Endodermal cell (in vitro differentiated cells): Measurements from ENCODE around the gene ROBO1. TPM values are rescaled to one million over a fixed set of nuclear protein-coding genes. Genes with fewer than 3 reads are reported as not detected.

Experiments
- DNase-seq: peaks from one replicate; pipeline ENCODE4 v3.0.0-alpha.2; 2017
- H3K27ac ChIP-seq: 2 replicates; pipeline ENCODE4 v1.5.1; 2013; ENCODE audit warnings: mild to moderate bottlenecking, low read depth, low read length, moderate library complexity
- H3K27me3 ChIP-seq: 2 replicates; pipeline ENCODE4 v1.6.1; 2013; ENCODE audit warnings: mild to moderate bottlenecking, low read length, moderate library complexity; ENCODE audit not compliant: insufficient read depth, control insufficient read depth, poor library complexity, severe bottlenecking
- H3K36me3 ChIP-seq: 2 replicates; pipeline ENCODE4 v1.7.0; 2013; ENCODE audit warnings: mild to moderate bottlenecking, low read length, moderate library complexity; ENCODE audit not compliant: control insufficient read depth, insufficient read depth
- H3K4me1 ChIP-seq: one replicate; pipeline ENCODE4 v1.7.0; 2013; ENCODE audit warnings: low read length; ENCODE audit not compliant: control insufficient read depth, insufficient read depth
- H3K4me3 ChIP-seq: 2 replicates; pipeline ENCODE4 v1.5.1; 2013; ENCODE audit warnings: mild to moderate bottlenecking, low read length, moderate library complexity
- H3K9ac ChIP-seq: 2 replicates; pipeline ENCODE4 v1.6.1; 2013; ENCODE audit warnings: mild to moderate bottlenecking, low read length, moderate library complexity; ENCODE audit not compliant: poor library complexity, severe bottlenecking; ENCODE audit errors: extremely low read depth
- H3K9me3 ChIP-seq: 2 replicates; pipeline ENCODE4 v1.6.1; 2013; ENCODE audit warnings: mild to moderate bottlenecking, low read length, moderate library complexity; ENCODE audit not compliant: control insufficient read depth
- H3K27ac Mint-ChIP-seq: 2 replicates; pipeline ENCODE4 v1.8.0; 2020; ENCODE audit warnings: mixed read lengths
- H3K27me3 Mint-ChIP-seq: 2 replicates; pipeline ENCODE4 v1.8.0; 2021; ENCODE audit warnings: mild to moderate bottlenecking, mixed read lengths; ENCODE audit not compliant: insufficient read depth
- H3K36me3 Mint-ChIP-seq: 2 replicates; pipeline ENCODE4 v1.8.0; 2020; ENCODE audit warnings: low read depth, mixed read lengths
- H3K4me1 Mint-ChIP-seq: 2 replicates; pipeline ENCODE4 v1.8.0; 2020; ENCODE audit warnings: mixed read lengths
- H3K4me3 Mint-ChIP-seq: 2 replicates; pipeline ENCODE4 v1.8.0; 2020; ENCODE audit warnings: mild to moderate bottlenecking, moderate library complexity, mixed read lengths
- H3K9me3 Mint-ChIP-seq: 2 replicates; pipeline ENCODE4 v1.8.0; 2020; ENCODE audit warnings: mild to moderate bottlenecking, mixed read lengths
- WGBS, 2 experiments: methylation state at CpG; one replicate each; pipeline versions ENCODE4 v1.1.5 to v1.1.7; 2013; ENCODE audit warnings: missing lambda C conversion rate in 2 of 2, mixed read lengths in 1 of 2; ENCODE audit not compliant: insufficient coverage in 1 of 2, insufficient read length in 1 of 2; 5-methylcytosine and 5-hydroxymethylcytosine counted together
- total RNA-seq, 2 donors: library from RNA; stranded (reverse); fragmentation: NEBNext Ultra II Directional in 1 of 2; extraction: Animal tissue kit (Norgen Biotek cat#: 25700) in 1 of 2; gene quantifications; 2 replicates in 1 of 2; 3 replicates in 1 of 2; pipeline ENCODE4 v1.2.1, GENCODE V29; 2021
- TF ChIP-seq, protein P1 (sequence below): fragments of 200-600 bp; sonication (generic); conservative IDR thresholded peaks from 2 replicates; pipeline ENCODE4 v1.5.0; 2021; ENCODE audit warnings: antibody characterized with exemption, mild to moderate bottlenecking

ROBO1 gene
- total RNA-seq, 2 donors from 2014 or later, result 74.8 to 75.9 TPM

GRCh38 chr3:78957456-78957855 is 810.3 kb downstream of the ROBO1 start:
- TF ChIP-seq, protein P1, sequence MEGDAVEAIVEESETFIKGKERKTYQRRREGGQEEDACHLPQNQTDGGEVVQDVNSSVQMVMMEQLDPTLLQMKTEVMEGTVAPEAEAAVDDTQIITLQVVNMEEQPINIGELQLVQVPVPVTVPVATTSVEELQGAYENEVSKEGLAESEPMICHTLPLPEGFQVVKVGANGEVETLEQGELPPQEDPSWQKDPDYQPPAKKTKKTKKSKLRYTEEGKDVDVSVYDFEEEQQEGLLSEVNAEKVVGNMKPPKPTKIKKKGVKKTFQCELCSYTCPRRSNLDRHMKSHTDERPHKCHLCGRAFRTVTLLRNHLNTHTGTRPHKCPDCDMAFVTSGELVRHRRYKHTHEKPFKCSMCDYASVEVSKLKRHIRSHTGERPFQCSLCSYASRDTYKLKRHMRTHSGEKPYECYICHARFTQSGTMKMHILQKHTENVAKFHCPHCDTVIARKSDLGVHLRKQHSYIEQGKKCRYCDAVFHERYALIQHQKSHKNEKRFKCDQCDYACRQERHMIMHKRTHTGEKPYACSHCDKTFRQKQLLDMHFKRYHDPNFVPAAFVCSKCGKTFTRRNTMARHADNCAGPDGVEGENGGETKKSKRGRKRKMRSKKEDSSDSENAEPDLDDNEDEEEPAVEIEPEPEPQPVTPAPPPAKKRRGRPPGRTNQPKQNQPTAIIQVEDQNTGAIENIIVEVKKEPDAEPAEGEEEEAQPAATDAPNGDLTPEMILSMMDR, result no peak
- Histone ChIP-seq H3K27ac (no peak overlapping the region), H3K9ac (no peak overlapping the region), H3K4me3 (no peak overlapping the region), H3K27me3 (peaks cover 26% of the 10 kb centered on the region), H3K4me1 (peaks cover 10% of the 10 kb centered on the region), H3K9me3 (no peaks in the 10 kb centered on the region), H3K36me3 (no peaks in the 10 kb centered on the region)
- Mint-ChIP-seq H3K4me1 (peaks cover 22% of the 10 kb centered on the region), H3K36me3 (peaks cover 4% of the 10 kb centered on the region), H3K4me3 (no peak overlapping the region), H3K27me3 (peaks cover 12% of the 10 kb centered on the region), H3K27ac (no peak overlapping the region), H3K9me3 (no peaks in the 10 kb centered on the region)
- 27 to 71% methylated on average over 5 of the region's 5 CpGs for WGBS, 2 experiments
- DNase-seq, result peak; percentile 55

DNA sequence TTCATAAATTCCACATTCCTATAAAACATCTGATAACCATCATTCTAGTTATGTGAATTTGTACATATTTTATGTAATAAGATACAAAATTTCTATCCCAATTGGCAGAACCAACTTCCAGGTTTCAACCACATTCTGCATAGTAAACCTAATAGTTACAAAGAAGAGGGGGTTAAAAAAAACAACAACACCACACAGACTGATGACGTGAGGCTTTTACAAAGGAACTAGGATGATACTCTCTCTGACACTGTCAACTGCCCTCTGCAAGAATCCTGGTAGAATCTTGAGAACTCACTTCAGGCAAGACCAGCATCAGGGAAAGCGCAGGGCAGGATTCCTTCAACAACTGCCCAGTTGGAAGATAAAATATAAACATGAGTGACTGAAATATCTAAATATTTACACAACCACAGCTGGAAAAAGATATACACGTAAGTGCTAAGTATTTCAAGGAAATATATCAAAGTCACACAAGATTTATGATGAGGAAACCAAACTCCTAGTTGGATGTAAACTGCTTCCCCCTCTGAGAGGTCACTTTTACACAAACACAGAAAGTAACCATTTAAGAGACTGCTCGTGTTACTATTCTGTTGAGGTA is 816.4 kb downstream of the ROBO1 start:
- no peak overlapping the region for H3K27ac Mint-ChIP-seq
- no peaks in the 10 kb centered on the region for H3K36me3 ChIP-seq

GRCh38 chr3:78941587-78941986 is 826.2 kb downstream of the ROBO1 start:
- peaks cover 43% of the 10 kb centered on the region for H3K36me3 Mint-ChIP-seq
- Histone ChIP-seq H3K27me3 (no peaks in the 10 kb centered on the region), H3K9ac (no peak overlapping the region), H3K4me1 (no peaks in the 10 kb centered on the region), H3K9me3 (peaks cover 16% of the 10 kb centered on the region), H3K36me3 (no peaks in the 10 kb centered on the region), H3K4me3 (no peak overlapping the region), H3K27ac (no peak overlapping the region)
- H3K27ac Mint-ChIP-seq, result no peak overlapping the region
- DNase-seq, result no peak
- TF ChIP-seq, protein P1, result no peak
- no peaks in the 10 kb centered on the region for H3K27me3 Mint-ChIP-seq
- WGBS, 2 experiments, result 94 to 100% methylated on average over 2 of the region's 2 CpGs
- no peak overlapping the region for H3K4me3 Mint-ChIP-seq
- no peaks in the 10 kb centered on the region for H3K4me1 Mint-ChIP-seq
- peaks cover 44% of the 10 kb centered on the region for H3K9me3 Mint-ChIP-seq

More for the DNA sequence above, 816.4 kb downstream of the ROBO1 start:
- peaks cover 2% of the 10 kb centered on the region for H3K27me3 ChIP-seq
- no peak for DNase-seq
- peaks cover 3% of the 10 kb centered on the region for H3K4me1 Mint-ChIP-seq
- no peaks in the 10 kb centered on the region for H3K9me3 ChIP-seq
- H3K4me1 ChIP-seq, result peaks cover 6% of the 10 kb centered on the region
- no peak overlapping the region for H3K9ac ChIP-seq
- H3K27me3 Mint-ChIP-seq, result no peaks in the 10 kb centered on the region
- TF ChIP-seq, protein P1, result no peak
- WGBS, 2 experiments, result 94% methylated on average over 3 of the region's 4 CpGs; no CpG with 5 or more reads in 1 of the 2 experiments
- H3K4me3 Mint-ChIP-seq, result no peak overlapping the region
- H3K36me3 Mint-ChIP-seq, result peaks cover 19% of the 10 kb centered on the region
- H3K9me3 Mint-ChIP-seq, result peaks cover 26% of the 10 kb centered on the region
- H3K27ac ChIP-seq, result no peak overlapping the region
- H3K4me3 ChIP-seq, result no peak overlapping the region
